DMS 273 (cell line): ENCODE results near the gene ZC3HAV1L.
"Not testable (repeated sequence)": the region's sequence is repeated elsewhere in the genome, so short reads cannot be mapped to it uniquely, and the experiment has no call there.

Source experiments
- DNase-seq: peaks from one replicate; lab custom pipeline; 2025; ENCODE audit not compliant: unreplicated experiment; lab: John Stamatoyannopoulos, UW

The ZC3HAV1L gene, protein sequence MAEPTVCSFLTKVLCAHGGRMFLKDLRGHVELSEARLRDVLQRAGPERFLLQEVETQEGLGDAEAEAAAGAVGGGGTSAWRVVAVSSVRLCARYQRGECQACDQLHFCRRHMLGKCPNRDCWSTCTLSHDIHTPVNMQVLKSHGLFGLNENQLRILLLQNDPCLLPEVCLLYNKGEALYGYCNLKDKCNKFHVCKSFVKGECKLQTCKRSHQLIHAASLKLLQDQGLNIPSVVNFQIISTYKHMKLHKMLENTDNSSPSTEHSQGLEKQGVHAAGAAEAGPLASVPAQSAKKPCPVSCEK

DNA sequence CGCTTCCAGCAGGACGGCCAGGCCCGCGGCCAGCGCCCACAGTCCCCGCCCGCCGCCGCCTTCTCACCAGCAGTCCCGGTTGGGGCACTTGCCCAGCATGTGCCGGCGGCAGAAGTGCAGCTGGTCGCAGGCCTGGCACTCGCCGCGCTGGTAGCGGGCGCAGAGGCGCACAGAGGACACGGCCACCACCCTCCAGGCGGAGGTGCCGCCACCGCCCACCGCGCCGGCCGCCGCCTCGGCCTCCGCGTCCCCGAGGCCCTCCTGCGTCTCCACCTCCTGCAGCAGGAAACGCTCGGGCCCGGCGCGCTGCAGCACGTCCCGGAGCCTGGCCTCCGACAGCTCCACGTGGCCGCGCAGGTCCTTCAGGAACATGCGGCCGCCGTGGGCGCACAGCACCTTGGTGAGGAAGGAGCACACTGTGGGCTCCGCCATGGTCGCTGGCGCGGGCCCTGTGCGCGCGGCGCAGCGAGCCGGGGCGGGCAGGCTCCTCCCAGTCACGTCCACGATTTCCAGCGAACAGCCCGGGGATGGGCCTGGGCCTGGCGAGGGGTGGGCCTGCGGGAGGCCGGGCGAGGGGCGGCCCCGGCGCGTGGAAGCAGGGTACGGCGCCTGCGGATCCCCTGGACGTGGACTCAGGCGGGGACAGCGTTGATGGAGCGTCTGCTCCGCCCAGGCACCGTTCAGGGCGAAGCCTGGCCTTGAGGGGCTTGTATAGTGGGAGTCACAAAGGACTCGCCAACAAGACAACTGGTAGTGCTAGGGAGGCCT lies at the start of gene ZC3HAV1L:
Gene ZC3HAV1L, minus strand, starts transcription at position 457 of the 768 bp plus-strand sequence. Its CDS starts 25 bp downstream, at position 432.
- DNase-seq, result peak; percentile 89

DNA sequence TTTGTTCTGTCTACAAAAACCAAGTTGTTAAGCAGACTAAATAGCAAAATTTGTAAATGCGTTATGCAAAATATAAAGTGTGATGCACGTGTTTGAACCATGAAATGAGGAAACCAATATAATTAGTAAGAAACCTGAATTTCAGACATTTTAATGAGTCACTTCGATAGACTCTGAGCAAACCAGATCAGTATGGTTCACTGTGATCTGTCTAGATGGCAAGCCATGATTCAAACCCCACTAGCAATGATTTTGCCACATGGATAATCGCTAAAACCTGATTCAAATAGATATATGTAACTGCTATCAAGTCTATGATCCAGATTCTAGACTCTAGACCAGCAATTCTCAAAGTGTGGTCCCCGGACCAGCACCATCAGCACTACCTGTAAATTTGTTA lies 48.9 kb upstream of the ZC3HAV1L start:
- DNase-seq, result no peak

DNA sequence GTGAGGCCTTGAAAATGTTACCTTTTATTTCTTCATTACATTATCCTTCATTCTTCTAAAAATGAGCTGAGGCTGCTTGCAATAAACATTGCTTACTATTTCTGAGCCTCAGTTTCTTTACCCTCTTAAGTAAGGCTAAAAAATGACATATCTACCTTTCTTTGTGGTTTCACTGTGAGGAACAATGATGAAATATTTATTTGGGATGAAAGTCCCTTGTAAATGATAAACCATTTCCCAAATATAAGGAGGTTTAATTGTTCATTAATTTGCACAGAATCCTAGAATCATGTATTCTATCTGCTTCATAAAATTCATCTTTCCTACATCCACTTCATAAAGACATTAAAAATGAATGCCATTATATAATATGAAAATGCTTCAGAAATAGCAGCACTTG lies 45.7 kb upstream of the ZC3HAV1L start:
- DNase-seq, result no peak

DNA sequence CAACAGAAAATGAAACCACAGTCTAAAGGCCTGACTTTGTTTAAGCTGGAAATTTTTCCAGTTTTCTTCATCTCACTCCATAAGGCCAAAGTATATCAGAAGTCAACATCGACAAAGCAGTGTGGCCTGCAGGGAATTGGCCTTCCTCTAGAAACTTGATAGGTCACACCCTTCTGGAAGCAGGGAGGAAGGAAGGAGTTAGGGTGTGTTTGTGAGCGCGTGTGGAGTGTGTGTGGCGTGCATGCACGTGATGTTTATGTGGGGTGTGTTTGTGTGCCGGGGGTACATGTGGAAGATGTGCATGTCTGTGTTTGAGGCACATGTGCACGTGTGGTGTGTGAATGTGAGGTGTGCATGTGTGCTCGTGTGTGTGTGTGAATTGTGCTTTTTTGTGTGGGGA lies 45.1 kb upstream of the ZC3HAV1L start:
- no peak for DNase-seq

DNA sequence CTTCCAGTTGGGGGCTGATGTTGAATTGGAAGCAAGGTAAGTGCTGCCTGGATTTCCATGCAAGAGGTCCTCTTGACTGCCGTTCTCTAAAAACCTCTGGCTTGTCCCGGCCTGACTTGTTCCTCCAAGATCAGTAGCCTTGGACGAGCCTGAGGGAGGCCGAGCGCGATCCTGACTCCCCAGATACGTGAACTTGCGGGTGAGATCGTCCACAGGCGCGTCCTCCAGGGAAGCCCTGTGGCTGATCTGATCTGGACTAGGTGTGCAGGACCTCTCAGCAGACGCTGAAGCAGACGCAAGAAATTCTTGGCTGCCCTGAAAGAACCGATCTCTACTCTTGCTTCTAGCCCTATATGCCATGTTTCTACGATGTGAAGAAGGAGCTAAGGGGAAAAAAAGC lies 44.0 kb upstream of the ZC3HAV1L start:
- DNase-seq, result no peak

DNA sequence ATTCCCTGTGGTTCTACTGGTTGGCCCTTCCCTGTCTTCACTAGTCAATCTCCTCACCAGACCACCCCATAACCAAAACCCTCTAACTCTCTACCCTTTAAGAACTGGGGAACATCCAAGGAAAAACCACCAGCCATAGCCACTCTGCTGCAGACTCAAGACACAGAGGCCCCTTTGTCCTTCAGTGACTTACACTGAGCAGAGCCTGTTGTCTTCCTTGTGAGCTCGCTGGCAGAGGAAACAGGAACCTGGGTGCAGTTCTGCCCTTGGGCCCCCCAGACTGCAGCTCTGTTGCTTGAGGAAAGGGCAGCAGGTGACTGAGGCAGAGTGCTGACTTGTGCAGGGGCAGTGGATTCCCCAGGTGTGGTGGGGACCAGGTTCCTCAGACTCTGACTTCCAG lies 43.1 kb upstream of the ZC3HAV1L start:
- no peak for DNase-seq

DNA sequence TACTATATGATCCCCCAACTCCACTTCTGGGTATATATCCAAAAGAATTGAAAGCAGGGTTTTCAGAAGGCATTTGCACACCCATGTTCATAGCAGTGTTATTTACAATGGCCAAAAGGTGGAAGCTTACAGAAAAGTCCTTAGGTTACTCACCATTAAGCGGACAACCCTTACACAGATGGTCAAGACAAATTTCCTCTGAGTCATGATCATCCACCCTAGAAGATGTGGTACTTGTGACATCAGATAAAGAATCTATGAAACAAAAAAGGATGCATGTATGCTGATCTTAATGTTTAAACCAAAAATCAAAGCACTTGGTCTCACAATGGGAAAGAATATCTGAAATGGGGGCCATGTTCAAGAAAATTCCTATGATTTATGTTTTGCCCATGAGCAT lies 42.6 kb upstream of the ZC3HAV1L start:
- DNase-seq, result no peak

DNA sequence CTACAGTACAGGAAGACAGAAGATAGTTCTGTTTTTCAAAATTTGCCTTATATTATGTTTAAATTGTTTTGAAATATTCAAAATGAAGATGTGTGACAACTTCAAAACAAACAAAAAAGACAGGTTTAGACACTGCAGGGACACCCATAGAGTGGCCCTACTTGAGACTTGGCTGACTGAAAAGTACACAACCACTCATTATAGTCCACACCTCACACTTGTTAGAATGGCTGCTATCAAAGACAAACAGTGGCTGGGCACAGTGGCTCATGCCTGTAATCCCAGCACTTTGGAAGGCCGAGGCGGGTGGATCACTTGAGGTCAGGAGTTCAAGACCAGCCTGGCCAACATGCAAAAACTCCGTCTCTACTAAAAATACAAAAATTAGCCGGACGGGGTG lies 41.9 kb upstream of the ZC3HAV1L start:
- not testable (repeated sequence) for DNase-seq

DNA sequence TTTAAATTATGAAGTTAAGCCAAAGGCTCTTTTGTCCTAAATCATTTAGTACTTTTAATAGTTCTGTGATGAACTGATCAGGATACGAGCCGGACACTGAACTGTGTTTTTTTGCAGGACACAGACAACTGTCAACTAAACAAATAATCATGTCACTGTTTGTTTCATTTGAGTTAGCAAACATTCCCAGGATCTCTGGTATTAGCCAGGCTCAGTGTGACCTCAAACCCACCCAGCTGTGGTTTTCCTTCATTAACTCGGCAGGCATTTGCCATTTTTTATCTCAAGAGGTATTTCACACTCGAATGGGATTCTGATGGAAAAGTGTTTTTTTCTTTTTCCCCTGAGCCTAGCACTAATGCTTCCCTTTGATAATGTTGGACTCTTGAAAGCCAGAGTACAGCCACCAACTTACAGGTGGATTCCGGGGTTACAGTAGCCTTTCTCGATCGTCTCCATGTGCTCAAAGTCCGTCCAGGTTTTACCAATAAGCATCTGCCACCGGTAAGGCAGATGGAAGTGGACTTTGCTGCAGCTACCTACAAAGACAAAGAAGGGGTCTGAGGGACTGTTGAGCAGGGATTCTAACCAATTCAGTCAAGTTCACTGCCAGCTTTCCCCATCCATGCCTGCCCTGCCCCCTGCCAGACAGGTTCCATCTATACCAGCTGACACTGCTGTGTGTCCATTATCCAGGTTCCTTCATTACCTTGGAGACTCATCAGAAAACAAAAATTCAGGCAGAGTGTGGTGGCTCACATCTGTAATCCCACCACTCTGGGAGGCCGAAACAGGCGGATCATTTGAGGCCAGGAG lies 40.2 kb upstream of the ZC3HAV1L start:
- DNase-seq, result no peak

DNA sequence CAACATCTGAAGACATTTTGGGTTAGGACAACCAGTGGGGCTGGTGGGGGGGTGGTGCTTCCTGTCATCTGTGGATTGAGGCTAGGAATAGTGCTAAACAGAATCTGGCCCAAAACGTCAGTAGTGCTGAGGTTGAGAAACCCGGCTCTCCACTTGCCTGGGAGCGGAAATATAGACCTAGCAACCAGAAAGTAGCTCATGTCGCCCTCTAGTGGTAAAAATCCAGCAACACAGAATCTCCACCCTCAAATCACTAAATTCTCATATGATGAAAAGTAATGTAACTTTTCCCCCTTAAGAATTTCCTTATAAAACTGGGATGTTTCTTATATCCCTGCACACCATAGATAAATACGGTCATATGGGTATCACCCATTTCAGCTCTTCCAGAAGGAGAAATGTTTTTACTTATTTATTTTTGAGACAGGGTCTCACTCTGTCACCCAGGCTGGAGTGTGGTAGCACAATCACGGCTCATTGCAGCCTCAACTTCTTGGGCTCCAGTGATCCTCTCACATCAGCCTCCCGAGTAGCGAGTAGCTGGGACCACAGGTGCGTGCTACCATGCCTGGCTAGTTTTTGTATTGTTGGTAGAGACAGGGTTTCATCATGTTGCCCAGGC lies 39.3 kb upstream of the ZC3HAV1L start:
- peak; percentile 92 for DNase-seq

DNA sequence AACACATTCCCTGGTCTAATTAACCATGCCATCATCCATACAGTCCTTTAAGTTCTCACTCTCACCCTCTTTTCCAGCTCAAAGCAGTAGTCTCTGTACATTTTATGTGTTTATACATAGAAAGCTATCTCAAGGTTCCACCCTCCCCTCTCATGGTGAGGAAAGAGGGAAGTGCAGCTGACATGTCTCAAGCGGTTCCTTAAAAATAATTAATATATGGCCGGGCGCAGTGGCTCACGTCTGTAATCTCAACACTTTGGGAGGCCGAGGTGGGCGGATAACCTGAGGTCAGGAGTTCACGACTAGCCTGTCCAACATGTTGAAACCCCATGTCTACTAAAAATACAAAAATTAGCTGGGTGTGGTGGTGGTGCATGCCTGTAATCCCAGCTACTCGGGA lies 37.0 kb upstream of the ZC3HAV1L start:
- no peak for DNase-seq

DNA sequence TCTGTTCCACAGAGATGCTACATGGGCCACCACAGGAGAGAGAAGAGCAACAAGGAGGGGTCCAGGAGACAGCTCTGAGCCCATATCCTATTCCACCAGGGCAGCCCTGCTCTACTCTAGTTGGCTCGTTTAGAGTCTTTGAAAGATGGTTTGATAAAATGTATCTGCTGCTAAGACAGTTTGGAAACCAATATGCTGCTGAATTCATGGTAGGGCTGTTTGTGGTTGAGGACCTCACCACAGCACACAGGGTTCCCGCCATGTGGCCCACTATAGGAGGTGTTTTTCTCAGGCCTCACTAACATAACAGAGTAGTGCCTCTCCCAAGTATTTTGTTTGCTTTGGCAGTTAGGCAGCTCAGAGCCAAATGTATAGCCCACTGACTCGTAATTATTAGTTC lies 35.8 kb upstream of the ZC3HAV1L start:
- DNase-seq, result no peak

DNA sequence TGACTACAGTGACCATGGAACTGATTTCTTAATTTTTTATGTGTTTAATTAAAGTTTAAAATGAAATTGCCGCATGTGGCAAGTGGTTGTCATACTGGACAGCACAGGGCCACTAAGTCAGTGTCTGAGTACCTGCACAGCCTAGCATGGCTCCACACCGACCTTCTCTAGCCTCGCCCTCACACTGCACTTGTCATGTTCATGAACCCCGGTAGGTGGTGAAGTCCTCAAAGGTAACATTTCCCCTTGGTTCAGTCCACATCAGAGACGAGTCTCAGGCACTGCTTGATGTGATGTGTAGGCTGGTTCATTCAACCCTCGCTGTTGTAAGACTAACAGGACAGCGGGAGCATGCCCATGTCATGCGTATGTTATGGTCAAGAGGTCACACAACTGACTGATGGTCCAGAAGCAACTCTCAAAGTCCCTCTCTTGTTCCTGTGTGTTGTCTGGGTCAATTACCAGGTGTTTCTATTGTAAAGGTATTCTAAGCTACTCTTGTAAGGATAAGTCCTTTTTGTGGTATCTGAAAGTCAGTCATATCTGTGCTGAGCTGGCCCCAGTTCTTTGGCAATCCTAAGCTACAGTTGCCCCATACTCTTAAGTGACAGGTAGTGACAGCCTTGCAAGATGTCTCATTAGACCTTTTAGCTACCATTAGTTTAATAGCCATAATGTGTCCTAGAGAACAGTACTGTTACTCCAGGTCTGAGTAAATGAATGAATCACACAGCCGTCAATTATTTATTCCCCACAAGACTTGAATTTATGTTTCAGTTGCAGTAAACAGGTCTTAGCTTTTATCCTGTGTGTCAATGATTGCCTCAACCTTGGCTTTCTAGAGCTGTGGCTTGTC lies 32.9 kb upstream of the ZC3HAV1L start:
- DNase-seq, result no peak

DNA sequence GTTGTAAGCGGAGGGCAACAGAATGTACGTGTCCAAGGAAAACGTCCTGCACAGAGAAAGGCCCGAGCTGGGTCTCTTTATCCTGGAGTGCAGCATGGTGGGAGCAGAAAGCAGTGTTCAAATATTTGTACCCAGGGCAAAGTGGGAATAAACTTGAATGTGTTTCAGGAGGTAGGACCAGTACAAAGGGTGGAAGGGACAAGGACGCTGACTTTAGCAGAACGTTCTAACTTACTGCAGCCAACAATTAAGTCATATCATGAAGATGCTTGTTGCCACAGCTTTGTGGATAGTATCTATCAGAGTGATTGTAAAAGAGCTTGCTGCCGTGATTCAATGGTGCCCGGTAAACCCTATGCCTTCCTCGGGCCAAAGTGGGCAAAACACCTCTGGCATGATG lies 30.5 kb upstream of the ZC3HAV1L start:
- no peak for DNase-seq

DNA sequence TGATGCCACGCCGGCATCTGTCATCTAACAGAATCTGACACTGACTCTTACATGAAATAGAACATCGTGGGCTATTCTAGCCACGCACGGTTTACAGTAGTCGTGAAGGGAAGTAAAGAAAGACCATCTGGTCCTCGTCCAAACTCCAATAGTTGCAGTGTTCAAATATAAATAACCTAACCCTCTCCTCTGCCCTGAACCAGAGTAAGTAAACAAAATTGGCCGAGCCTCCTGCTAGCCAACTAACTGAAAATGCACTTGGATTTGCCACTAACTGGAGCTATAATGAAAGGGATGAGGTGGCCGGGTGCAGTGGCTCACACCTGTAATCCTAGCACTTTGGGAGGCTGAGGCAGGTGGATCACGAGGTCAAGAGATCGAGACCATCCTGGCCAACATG lies 29.5 kb upstream of the ZC3HAV1L start:
- DNase-seq, result no peak

DNA sequence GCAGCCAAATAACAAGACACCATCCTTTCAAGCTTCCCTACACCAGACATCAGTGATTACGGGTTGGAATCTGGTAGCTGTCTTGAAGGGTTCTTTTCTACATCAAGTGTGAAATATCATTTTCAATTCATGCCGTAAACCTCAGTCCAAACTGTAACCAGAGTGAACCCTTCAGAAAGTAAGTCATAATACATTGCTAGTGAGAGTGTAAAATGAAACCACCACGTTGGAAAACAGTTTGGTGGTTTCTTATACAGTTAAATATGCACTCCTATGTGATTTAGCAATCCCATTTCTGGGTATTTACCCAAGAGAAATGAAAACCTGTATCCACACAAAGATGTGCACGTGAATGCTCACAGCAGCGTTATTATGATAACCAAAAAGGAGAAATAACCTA lies 25.6 kb upstream of the ZC3HAV1L start:
- no peak for DNase-seq

DNA sequence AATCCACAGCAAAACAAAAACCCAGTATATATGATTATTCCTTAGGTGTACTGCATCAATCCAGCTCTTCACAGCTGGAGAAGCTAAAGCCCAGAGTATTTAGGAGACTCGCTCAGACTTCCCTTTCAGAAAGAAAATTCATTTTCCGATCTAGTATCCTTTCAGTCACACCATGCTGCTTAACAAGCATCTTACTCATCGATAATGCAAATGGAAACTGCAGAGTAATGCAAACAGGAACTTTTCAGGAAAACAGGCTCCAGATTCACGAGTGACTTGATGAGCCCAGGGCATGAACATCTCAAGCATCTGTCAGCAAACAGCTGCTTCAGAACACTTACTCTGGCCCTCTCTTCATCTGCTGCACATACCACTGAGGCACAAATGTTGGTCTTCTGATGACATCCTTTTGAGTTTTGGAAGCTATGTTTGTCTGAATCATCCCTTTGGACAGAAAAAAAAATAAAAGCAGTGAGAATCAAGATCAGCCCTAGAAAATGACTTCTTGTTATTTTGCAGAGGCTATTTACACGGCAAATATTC lies 24.9 kb upstream of the ZC3HAV1L start:
- DNase-seq, result no peak

DNA sequence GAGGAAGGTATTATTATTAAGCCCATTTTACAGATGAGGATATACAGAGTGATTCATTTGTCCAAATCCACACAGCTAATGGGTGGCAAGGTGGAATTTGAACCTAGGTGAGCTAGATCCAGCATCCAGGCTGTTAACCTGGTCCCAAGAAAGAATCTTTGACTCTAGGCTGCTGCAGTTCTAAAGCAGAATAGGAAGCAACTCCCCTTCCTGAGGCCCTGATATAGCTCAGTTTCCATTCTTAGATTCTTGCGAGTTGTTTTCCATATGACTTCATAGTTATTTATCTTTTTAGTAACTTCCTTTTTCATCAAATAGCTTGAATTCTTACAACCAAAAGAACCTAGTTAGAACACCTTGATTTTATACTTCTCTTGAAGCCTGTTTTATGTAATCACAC lies 24.1 kb upstream of the ZC3HAV1L start:
- DNase-seq, result no peak

DNA sequence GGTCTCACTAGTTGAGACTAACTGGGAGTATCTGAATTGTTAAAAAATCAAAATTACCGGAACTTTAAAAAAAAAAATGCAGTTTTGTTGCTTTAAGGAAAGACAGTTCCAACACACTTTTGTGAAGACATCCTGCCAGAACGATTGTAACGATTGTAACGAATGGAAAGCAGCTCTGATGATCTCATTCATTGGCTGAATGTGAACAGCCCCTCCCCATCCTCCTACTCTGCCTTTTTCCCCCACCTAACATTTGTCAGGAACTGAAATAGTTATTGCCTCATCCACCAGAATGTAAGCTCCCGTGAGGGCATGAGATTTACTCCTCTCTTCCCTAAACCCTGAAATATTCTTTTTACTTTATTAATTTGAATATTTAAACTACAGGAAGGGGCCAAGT lies 23.1 kb upstream of the ZC3HAV1L start:
- DNase-seq, result no peak

DNA sequence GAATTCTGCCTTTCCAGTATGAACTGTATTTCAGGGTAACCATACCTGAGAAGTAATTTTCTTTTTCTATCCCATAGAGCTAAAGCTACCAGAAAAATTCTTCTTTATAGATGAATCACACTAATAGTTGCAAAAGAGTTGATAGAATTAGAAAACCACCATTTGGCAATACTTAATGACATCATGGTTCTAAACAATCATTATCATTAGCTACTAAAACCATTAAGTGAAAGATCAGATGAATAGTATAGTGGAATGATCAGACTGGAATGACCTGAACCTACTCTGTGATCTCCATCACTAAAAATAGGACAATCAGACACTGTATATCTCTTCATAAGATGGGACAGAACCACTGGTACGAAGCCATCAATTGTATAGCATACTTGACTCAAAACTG lies 19.8 kb upstream of the ZC3HAV1L start:
- DNase-seq, result no peak
